HG03108 (cell line): ENCODE results near the gene ZNF649.
"Not testable (repeated sequence)": the region's sequence is repeated elsewhere in the genome, so short reads cannot be mapped to it uniquely, and the experiment has no call there.

Experiments
- ATAC-seq: cut with Tn5 transposase; IDR thresholded peaks from one replicate; pipeline ENCODE4 v1.9.1; 2021; ENCODE audit warnings: moderate library complexity; ENCODE audit not compliant: unreplicated experiment

ZNF649 gene

GRCh38 chr19:51904331-51905165 is at the start of gene ZNF649:
TSS of gene ZNF649 (minus strand) at chr19:51905017. CDS start at chr19:51900107, 4,910 bp downstream.
- ATAC-seq = peak; percentile 91

GRCh38 chr19:51948975-51949374 is 44.2 kb upstream of the ZNF649 start:
- no peak for ATAC-seq

GRCh38 chr19:51946602-51947001 is 41.8 kb upstream of the ZNF649 start:
- ATAC-seq = no peak

GRCh38 chr19:51944798-51945552 is 40.2 kb upstream of the ZNF649 start:
- no peak for ATAC-seq

- ATAC-seq = no peak
Measured at GRCh38 chr19:51938936-51939335, 34.1 kb upstream of the ZNF649 start.

GRCh38 chr19:51931921-51932320 is 27.1 kb upstream of the ZNF649 start:
- ATAC-seq = no peak

GRCh38 chr19:51927859-51928258 is 23.0 kb upstream of the ZNF649 start:
- ATAC-seq = no peak

GRCh38 chr19:51926784-51927741 is 22.2 kb upstream of the ZNF649 start, which contains the start of gene ZNF613:
TSS of gene ZNF613 (plus strand) at chr19:51927472. CDS start at chr19:51936221, 8,749 bp downstream.
- ATAC-seq = peak; percentile 72

- ATAC-seq = no peak
Measured at GRCh38 chr19:51926426-51926783, 21.6 kb upstream of the ZNF649 start.

GRCh38 chr19:51921949-51922348 is 17.1 kb upstream of the ZNF649 start:
- no peak for ATAC-seq

GRCh38 chr19:51919606-51920005 is 14.8 kb upstream of the ZNF649 start:
- ATAC-seq = no peak

- no peak for ATAC-seq
Measured at GRCh38 chr19:51916167-51916566, 11.3 kb upstream of the ZNF649 start.

GRCh38 chr19:51915324-51915867 is 10.6 kb upstream of the ZNF649 start:
- ATAC-seq = no peak

GRCh38 chr19:51907981-51908380 is 3.2 kb upstream of the ZNF649 start:
- not testable (repeated sequence) for ATAC-seq

- ATAC-seq = not testable (repeated sequence)
Measured at GRCh38 chr19:51906108-51906507, 1.3 kb upstream of the ZNF649 start.

- ATAC-seq = not testable (repeated sequence)
Measured at GRCh38 chr19:51905639-51906038, 822 bp upstream of the ZNF649 start.

GRCh38 chr19:51905206-51905605 is 389 bp upstream of the ZNF649 start:
- ATAC-seq = no peak

GRCh38 chr19:51903192-51903591 is 1.6 kb downstream of the ZNF649 start:
- no peak for ATAC-seq

GRCh38 chr19:51901860-51902259 is 3.0 kb downstream of the ZNF649 start:
- ATAC-seq = no peak

GRCh38 chr19:51891193-51891747 is 13.5 kb downstream of the ZNF649 start:
- no peak for ATAC-seq
